Colonic mucosa (tissue), 4 donors: ENCODE data around the gene SLC25A20. TPM values are rescaled to one million over a fixed set of nuclear protein-coding genes. Genes with fewer than 3 reads are reported as not detected.

Source experiments
- DNase-seq: peaks from one replicate; pipeline ENCODE4 v3.0.0-alpha.2; 2020
- H3K27ac ChIP-seq: fragments of 200-600 bp; one replicate; pipeline ENCODE4 v1.8.0; 2021
- H3K27me3 ChIP-seq: fragments of 200-600 bp; one replicate; pipeline ENCODE4 v1.8.0; 2021
- H3K36me3 ChIP-seq: fragments of 200-600 bp; one replicate; pipeline ENCODE4 v1.8.0; 2021
- H3K4me1 ChIP-seq: fragments of 200-600 bp; one replicate; pipeline ENCODE4 v1.8.0; 2021; ENCODE audit warnings: mild to moderate bottlenecking
- H3K4me3 ChIP-seq: fragments of 200-600 bp; one replicate; pipeline ENCODE4 v1.8.0; 2021
- H3K9ac ChIP-seq, 2 donors: one replicate each; pipeline ENCODE4 v1.7.0; 2013; ENCODE audit warnings: control low read depth in 2 of 2, low read depth in 2 of 2, low read length in 2 of 2
- H3K9me3 ChIP-seq: fragments of 200-600 bp; one replicate; pipeline ENCODE4 v1.8.0; 2021
- intact Hi-C: fragments of 100-400 bp; cut with DNase I; formaldehyde crosslinking; loops from one replicate; pipeline ENCODE4 v1.14.1; 2022
- total RNA-seq, 2 donors: library from RNA; stranded (reverse); fragmentation: NEBNext Ultra II Directional in 1 of 2; extraction: Animal tissue kit (Norgen Biotek cat#: 25700) in 1 of 2; gene quantifications; one replicate each; pipeline ENCODE4 v1.2.1, GENCODE V29; 2021
- TF ChIP-seq, protein P1 (sequence below): fragments of 200-600 bp; IDR thresholded peaks from one replicate; pipeline ENCODE4 v1.8.0; 2022; ENCODE audit warnings: antibody characterized with exemption, mild to moderate bottlenecking
- donor health status: healthy.
- donor health status: DM: no; HTN: no; CAD: no.
- donor health status: DM: no; HTN: no; CAD: no.

The SLC25A20 gene
- total RNA-seq, 2 donors from 2014 or later: 28.6 to 31.5 TPM

DNA sequence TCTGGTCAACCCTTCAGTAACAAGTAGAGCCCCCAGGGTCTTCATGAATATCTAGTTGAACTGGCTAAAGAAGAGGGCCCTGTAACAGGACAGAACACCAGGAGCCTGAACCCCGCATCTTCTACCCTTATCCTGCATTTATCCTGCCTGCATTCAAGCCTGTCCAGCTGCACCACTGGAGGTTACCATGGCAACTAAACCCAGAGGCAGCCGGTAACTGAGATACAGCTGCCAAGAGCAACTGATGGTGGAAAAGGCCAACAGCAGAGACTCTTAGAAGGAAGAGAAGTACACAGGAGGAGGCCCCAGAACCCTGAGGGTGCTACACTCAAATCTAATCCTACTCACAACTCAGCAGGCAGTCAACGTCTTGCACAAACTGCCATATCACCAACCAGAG, 47.3 kb downstream of the SLC25A20 start:
- TF ChIP-seq, protein P1, sequence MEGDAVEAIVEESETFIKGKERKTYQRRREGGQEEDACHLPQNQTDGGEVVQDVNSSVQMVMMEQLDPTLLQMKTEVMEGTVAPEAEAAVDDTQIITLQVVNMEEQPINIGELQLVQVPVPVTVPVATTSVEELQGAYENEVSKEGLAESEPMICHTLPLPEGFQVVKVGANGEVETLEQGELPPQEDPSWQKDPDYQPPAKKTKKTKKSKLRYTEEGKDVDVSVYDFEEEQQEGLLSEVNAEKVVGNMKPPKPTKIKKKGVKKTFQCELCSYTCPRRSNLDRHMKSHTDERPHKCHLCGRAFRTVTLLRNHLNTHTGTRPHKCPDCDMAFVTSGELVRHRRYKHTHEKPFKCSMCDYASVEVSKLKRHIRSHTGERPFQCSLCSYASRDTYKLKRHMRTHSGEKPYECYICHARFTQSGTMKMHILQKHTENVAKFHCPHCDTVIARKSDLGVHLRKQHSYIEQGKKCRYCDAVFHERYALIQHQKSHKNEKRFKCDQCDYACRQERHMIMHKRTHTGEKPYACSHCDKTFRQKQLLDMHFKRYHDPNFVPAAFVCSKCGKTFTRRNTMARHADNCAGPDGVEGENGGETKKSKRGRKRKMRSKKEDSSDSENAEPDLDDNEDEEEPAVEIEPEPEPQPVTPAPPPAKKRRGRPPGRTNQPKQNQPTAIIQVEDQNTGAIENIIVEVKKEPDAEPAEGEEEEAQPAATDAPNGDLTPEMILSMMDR: no peak
- Histone ChIP-seq H3K4me3 (no peak overlapping the region), H3K27ac (no peak overlapping the region), H3K9ac (no peak overlapping the region), H3K9me3 (no peaks in the 10 kb centered on the region), H3K36me3 (no peaks in the 10 kb centered on the region), H3K4me1 (peaks cover 4% of the 10 kb centered on the region), H3K27me3 (no peaks in the 10 kb centered on the region)
- intact Hi-C loops: no loop called here
- no peak for DNase-seq

DNA sequence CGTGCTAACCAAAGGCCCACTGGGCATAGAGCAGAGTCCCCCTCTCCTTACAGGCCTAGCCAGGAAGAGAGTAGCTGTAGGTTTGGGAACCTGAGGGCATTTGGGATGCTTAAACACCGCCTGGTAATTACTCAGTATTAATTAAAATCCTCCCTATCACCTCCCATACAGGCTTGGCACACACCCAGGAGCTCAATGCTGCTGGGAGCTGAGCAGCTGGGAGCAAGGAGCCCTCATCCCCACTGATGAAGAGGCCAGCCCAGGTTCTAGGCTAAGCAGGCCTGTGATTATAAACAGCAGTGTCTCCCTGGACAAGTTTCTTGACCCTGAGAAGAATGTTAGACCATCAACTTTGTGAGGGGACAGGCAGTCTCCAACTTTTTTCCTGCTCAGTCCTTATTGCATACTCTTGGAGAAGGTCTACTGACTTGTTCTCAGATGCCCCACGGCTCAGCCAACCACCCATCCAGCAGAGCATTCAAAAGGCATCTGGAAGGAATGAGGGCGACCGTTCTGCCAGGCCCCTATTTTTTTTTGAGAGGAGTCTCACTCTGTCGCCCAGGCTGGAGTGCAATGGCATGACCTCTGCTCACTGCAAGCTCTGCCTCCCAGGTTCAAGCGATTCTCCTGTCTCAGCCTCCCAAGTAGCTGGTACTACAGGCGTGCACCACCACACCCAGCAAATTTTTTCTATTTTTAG, 49.7 kb downstream of the SLC25A20 start:
- Histone ChIP-seq H3K36me3 (no peaks in the 10 kb centered on the region), H3K9me3 (no peaks in the 10 kb centered on the region), H3K4me3 (no peak overlapping the region), H3K9ac (no peak overlapping the region), H3K27me3 (no peaks in the 10 kb centered on the region), H3K4me1 (peaks cover 6% of the 10 kb centered on the region), H3K27ac (no peak overlapping the region)
- intact Hi-C loops: no loop called here
- no peak for DNase-seq
- TF ChIP-seq, protein P1: no peak

DNA sequence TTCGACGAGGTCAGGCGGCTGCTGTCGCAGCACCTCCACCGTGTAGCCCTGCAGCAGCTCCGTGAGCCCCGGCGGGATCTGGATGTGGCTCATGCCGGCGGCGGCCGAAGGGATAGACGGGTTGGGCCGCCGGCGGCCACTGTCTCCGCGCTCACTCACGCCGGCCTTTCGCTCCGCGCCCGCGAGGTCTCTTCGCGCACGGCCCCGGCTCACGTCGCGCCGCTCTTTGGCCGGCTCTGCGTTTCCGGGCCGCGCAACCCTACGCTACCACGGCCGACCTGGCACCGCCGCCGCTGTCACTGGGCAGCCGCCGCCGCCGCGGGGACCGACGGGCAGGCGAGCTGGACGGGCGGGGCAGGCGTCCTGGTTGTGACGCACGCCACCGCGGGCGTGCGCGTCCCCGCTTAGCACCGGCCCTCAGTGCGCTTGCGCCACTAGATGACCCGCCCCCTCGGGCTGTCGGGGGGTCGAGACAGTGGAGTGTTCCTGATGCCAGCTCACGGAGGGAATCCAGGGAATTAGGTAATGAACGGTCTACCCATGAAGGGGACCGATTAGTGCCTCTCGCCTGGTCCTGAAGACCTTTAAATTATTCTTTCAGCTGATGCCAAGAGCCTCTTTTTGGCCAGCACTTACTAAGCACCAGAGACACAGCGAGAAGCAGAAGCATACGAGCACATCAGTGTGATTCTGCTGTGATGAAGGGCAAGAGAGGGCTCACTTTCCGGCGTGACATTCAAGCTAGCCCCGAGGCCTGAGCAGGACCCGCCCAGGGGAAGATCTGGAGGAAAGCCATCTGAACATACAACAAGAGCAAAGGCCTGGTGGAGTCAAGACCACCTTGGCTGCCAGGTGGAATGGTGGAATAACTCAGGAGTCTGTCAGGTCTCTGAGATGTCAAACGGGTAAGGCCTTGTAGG, 50.9 kb downstream of the SLC25A20 start, which contains the start of gene PRKAR2A:
Gene PRKAR2A, minus strand, starts transcription at position 371 of the 920 bp plus-strand sequence. Its CDS starts 278 bp downstream, at position 93.
- Histone ChIP-seq H3K27me3 (no peaks in the 10 kb centered on the region), H3K9ac (peak within 1 kb of the TSS; percentile 64 to 93), H3K4me1 (peaks cover 6% of the 10 kb centered on the region), H3K36me3 (no peaks in the 10 kb centered on the region), H3K9me3 (no peaks in the 10 kb centered on the region), H3K27ac (peak within 1 kb of the TSS; percentile 86), H3K4me3 (peak within 1 kb of the TSS; percentile 74)
- intact Hi-C loops: no loop called here
- TF ChIP-seq, protein P1: no peak
- peak; percentile 87 for DNase-seq

DNA sequence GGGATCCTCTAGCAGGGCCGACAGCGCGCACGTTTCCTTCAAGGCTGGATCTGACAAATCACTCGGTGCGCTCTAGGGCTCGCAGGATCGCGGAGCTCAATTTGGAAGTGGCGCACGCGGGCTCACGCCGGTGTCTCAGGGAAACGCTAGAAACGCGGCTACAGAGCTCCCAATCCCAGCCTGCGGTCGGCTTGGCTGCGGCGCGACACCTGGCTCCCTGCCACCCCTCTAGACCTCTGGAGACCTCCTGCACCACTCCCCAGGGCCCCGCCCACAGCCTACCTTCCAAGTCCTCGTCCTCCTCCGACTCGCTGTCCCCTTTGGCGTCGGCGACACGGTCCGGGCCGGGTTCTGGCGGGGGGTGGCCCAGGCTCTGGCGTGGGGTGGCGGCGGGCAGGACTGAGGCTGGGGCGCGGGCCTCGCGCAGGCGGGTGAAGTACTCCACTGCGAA, 51.6 kb downstream of the SLC25A20 start:
- Histone ChIP-seq H3K9me3 (no peaks in the 10 kb centered on the region), H3K27ac (peak overlapping the region; percentile 86), H3K36me3 (no peaks in the 10 kb centered on the region), H3K27me3 (no peaks in the 10 kb centered on the region), H3K9ac (peak overlapping the region; percentile 64 to 93), H3K4me1 (peaks cover 6% of the 10 kb centered on the region), H3K4me3 (peak overlapping the region; percentile 74)
- intact Hi-C loops: no loop called here
- peak; percentile 91 for DNase-seq
- TF ChIP-seq, protein P1: no peak

DNA sequence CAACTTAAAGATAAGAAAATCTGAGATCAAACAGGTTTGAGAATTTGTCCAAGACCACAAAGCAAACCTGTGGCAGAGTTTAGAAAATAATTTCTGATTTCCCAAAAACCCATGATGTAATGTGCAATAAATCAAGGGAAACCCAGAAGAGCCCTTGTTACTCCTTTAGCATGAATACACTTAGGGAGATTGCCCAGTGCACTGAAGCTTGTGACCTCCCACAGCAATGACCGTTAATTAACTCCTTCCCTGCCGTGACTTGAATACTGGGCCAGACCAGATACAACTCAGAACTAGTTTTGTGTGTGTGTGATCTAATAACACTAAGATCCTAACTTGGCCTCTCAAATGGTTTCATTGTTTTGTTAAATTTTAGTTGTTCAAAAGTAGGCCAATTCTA, 53.5 kb downstream of the SLC25A20 start:
- TF ChIP-seq, protein P1: no peak
- no peak for DNase-seq
- H3K4me3 ChIP-seq: no peak overlapping the region
- H3K4me1 ChIP-seq: peaks cover 6% of the 10 kb centered on the region
- H3K27me3 ChIP-seq: no peaks in the 10 kb centered on the region
- H3K9ac ChIP-seq: no peak overlapping the region
- no peak overlapping the region for H3K27ac ChIP-seq
- intact Hi-C loops: no loop called here
- no peaks in the 10 kb centered on the region for H3K36me3 ChIP-seq
- no peaks in the 10 kb centered on the region for H3K9me3 ChIP-seq
